HG03103 (cell line): ENCODE data around the gene GIT2.
"Not testable (repeated sequence)": the region's sequence is repeated elsewhere in the genome, so short reads cannot be mapped to it uniquely, and the experiment has no call there.

ENCODE experiments used
- ATAC-seq: cut with Tn5 transposase; IDR thresholded peaks from one replicate; pipeline ENCODE4 v1.9.1; 2021; ENCODE audit warnings: low read depth; ENCODE audit not compliant: unreplicated experiment

GIT2 gene

DNA sequence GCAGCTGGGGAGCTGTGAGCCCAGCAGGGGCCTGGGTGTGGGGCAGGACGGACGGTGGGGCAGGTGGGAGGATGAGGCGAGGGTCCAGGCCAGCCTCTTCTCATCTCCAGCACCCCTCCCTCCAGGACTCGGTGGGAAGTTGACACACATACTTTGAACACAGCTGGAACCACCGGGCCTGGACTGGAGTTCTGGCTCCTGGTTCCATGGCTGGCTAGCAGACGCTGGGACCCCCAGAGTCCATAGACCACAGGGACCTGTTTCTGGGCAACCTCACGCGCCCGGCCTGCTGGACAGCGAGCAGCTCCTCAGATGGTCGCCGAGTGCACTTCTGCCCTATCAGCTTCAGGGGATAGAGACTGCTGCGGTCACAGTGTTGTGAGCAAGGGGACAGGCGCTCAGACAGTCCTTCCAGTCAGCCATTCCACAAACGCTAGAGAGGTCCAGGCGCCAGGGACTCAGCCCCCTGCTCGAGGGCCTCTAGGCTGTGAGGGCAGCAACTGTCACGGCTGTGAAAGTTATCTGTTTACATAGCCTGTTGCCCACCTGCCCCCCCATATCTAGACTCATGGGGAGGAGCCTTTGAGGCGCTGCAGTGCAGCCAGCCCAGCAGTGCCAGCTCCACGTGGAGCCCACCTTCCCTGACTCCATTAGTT is 70.9 kb downstream of the GIT2 start:
- no peak for ATAC-seq

DNA sequence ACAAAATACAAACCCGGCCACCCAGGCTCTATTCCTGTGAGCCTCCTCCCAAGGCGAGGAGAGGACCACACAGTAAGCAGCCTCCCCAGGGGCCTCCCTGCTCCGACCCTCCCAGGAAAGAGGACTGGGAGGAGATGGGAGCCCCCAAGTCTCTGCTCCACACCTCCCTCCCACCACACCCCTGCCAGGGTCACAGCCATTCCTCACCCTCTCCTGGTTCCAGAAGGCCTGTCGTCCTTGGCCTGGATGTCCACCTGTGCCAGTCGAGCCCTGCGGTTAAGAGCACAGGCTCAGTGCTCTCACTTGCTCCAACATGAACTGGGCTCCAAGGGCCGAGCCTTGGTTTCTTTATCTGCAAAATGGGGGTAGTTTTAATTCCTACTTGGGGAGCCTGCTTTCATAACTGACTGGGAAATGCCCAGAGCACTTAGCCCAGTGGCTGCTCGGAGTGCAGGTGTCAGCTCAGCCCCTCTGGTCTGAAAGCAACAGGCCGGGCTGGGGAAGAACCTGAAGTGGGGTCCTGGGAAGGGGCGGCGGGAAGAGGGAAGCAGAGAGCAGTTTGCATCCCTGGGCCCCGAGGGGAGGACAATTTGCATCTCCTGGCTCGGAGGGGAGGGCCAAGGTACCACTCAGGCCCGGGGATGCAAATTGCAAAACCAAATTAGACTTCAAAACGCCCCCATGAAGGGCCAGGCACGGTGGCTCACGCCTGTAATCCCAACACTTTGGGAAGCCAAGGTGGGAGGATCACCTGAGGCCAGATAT is 72.5 kb downstream of the GIT2 start:
- ATAC-seq = no peak

DNA sequence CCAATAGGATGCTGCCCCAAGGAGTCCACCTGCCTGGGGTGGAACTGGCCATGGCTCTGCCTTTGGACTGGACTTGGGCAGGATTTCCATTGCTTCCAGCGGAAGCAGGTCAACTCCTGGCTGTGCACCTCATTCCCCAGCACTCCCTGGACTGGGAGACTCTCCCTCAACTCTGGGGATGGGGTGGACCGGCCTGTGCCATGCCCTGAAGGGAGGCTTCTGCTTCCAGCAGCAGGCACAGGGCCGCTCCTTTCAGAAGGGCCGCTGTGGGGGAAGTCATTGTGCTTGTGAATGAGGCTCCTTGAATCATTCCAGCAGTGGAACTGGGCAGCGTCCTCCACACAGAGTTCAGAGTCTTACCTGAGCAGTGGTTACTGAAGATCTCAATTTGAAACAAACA is 73.1 kb downstream of the GIT2 start:
- ATAC-seq = no peak

DNA sequence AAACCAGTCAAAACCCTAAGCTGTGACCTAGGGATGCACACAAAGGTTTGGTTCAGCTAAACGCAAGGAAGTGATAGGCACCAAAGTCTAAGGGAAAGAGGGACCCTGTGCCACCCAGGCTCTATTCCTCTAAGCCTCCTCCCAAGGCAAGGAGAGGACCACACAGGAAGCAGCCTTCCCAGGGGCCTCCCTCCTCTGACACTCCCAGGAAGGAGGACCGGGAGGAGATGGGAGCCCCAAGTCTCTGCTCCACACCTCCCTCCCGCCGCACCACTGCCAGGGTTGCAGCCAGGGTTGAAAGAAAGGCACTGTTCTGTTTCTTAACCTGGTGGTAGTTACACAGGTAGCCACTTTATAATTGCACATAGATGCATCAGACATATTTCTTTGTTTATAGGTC is 74.2 kb downstream of the GIT2 start:
- ATAC-seq = no peak

DNA sequence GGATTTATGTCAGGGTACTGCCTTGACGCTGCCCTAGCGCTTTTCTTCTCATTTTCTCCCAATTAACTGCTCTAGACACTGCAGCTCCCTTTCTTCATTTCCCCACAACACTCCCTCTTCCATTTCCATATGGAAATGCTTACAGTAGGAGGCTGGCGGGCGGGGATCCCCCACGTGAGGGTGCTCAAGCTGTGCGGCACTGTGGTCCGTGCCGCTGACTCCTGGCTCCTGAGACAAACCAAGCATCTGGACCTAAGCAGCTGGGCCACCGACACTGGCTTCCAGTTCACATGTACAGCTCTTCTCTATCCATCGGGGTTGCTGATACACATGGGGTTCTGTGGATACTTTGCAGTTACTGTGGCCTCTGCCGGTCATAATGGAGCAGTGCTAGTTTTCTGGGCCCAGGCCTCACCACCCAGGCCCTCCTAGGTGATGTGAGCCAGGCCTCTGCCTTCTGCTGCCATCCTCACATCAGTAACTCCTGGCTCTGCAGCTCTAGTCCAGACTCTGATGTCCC is 75.8 kb downstream of the GIT2 start:
- ATAC-seq = no peak

DNA sequence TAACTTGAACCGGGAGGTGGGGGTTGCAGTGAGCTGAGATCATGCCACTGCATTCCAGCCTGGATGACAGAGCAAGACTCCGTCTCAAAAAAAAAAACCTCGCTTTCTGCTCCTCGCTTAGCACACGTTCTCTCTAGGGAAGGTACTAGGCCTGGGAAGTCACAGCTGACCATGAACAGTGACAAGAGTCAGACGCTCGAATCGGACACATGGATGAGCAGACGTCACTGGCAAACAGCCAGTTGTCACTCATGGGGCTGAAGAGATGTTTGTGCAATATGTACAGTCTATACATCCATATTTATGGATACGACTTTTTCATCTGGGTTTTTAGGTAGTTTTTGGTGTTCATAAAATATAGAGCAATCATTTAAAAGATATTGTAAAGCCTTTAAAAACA is 76.7 kb downstream of the GIT2 start:
- no peak for ATAC-seq

DNA sequence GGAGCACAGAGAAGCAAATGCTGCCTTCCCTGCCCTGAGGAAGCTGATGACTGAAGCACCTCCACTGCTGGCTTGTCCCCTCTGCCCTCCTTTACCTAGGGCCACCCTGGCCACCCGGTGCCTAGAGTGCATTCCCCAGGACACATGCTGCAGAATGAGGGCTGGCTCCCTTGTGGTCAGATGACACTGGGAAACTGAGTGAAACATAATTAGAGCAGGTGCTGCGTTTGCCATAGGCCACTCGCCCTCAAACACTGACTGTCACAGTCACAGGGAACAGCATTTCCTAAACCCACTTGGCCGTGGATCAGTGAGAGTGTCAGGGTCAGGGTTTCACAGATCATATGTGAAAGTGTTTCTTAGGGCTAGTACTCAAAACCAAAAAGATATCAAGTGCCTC is 80.1 kb downstream of the GIT2 start:
- ATAC-seq = no peak

DNA sequence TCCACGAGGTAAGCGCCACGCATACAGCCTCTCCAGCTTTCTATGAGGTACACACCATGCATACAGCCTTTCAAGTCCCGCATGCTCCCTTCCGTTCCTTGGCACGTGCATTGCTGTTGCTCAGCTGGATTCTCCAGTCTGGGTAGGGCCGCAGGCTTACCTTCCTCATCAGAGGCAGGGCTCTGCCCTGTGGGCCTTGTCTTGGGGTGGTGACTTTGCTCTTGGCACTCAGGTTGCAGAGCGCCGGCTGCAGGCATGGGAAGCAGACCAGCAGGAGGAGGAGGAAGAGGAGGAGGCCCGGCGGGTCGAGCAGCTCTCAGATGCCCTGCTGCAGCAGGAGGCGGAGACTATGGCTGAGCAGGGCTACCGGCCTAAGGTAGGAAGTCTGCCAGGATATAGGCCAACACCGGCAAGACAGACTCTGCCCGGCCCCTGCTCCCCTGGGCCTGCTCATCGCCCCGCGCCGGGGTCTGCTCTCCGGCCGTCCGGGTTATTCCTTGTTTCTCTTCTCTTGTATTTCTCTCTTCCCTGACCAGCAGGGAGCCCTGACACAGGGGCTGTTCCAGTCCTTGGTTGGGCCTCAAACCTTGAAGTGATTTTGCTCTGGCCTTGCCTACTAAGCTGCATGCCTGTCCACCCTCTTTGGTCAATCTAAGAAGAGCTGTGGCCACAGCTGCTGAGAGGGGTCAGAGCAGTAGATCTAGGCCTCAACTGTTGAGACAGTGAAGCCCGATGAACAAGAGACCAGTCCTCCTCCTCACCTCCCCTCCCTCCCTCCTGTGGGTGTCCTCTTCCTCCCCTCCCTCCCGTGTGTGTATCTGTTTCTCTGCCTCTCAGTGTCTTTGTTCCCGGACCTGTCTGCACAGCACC is 80.8 kb downstream of the GIT2 start:
- ATAC-seq = no peak

DNA sequence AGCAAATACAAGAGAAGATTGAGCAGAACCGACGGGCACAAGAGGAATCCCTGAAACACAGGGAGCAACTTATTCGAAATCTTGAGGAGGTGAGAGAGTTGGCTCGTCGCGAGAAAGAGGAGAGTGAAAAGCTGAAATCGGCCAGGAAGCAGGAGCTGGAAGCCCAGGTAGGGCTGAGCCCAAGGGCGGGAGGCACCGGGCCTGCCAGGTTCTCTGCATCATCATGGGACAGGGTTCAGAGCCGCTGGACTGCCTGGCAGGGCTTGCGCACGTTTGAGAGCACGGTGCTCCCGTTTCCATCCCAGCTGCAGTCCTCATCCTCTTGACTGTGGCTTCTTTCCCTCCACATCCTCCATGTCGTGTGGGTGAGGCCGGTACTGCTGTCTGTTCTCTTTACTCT is 81.7 kb downstream of the GIT2 start:
- no peak for ATAC-seq

DNA sequence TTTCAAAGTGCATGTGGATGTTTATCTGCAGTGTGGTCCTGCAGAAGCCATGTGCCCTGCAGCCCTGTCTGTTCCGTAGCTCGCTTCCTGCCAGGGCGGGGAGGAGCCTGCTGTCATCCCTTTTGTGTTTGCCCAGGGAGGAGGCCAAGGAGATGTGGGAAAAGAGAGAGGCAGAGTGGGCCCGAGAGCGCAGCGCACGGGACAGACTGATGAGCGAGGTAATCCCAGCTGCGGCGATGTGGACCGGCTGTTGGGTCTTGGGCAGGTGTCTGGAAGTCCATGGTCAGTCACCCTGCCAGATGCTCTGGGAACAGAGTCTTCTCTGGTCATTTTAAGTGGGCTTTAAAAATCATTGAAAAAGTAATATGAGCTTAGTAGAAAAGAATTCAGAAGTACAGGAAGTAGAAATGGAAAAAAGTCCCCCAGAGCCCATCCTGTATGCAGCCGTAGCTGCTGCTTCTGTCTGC is 83.3 kb downstream of the GIT2 start:
- ATAC-seq = no peak

DNA sequence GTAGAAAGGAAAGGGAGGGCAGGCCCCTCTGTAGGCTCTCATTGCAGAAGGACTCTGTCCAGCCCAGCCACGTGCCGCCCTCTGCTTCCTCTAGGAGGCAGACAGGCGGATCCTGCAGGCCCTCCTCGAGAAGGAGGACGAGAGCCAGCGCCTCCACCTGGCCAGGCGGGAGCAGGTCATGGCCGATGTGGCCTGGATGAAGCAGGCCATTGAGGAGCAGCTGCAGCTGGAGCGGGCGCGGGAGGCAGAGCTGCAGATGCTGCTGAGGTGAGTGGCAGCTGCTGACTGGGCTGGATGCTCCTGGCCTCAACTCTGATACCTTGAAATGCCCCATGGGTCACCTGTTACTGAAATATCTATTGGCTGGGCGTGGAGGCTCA is 85.2 kb downstream of the GIT2 start:
- ATAC-seq = no peak

DNA sequence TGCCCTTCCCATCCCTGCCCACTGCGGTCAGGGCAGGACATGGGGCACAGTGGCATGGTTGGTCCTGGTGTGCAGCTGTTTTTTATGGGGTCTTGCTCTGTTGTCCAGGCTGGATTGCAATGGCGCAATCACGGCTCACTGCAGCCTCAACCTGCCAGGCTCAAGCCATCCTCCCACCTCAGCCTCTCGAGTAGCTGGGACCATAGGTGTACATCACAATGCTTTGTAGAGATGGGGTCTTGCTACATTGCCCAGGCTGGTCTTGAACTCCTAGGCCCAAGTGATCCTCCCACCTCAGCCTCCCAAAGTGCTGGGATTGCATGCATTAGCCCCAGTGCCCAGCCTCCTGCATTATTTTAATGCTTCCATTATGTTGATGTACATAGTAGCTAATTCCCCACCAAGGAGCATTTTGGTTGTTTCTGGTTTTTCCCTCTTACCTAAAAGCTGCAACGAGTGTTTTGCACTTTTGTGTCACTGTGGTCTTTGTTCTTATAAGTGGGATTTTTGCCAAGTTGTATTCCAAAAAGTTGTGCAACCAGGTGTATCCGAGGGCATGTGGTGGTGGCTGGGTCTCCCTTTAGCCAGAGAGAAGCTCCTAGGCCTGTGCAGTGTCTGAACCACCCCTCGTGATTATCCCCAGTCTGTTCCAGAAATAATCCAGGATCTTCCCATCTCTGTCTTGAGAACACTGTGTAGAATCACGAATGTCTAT is 85.8 kb downstream of the GIT2 start:
- no peak for ATAC-seq

DNA sequence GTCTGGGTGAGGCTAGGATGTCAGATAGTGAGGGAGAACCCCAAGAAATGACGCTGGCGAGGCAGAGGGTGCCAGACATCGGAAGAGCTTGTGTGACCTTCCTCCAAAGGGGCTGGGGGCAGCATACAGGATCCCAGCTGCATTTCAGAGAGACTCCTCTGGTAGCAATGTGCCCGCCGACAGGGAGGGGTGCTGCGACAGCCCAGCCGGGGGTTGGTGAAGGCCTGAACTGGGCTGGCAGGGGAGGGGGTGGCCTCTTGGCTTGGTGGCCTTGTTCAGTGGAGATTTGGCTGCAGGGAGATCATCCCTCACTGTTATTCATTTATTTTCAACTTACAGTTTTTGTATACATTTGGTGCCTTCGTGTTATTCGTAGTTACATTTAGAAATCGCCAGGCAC is 90.9 kb downstream of the GIT2 start:
- no peak for ATAC-seq

DNA sequence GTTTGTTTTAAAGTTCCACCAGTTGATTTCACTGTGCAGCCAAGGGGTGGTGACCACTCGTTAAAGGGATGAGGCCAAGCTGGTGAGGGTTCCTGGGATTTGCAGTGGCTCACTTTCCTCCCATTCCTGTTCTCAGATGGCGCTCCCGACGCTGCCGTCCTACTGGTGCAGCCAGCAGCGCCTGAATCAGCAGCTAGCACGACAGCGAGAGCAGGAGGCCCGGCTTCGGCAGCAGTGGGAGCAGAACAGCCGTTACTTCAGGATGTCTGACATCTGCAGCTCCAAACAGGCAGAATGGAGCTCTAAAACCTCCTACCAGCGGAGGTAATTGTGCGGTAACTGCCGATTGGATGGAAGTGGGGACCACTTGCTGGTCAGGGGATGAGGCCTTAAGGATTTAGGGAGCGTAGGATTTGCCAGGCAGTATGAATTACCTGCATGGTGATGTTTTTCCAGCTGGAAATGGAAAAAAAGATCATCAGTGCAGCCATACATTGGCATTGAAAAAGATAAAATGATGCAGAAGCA is 93.2 kb downstream of the GIT2 start:
- ATAC-seq = no peak

DNA sequence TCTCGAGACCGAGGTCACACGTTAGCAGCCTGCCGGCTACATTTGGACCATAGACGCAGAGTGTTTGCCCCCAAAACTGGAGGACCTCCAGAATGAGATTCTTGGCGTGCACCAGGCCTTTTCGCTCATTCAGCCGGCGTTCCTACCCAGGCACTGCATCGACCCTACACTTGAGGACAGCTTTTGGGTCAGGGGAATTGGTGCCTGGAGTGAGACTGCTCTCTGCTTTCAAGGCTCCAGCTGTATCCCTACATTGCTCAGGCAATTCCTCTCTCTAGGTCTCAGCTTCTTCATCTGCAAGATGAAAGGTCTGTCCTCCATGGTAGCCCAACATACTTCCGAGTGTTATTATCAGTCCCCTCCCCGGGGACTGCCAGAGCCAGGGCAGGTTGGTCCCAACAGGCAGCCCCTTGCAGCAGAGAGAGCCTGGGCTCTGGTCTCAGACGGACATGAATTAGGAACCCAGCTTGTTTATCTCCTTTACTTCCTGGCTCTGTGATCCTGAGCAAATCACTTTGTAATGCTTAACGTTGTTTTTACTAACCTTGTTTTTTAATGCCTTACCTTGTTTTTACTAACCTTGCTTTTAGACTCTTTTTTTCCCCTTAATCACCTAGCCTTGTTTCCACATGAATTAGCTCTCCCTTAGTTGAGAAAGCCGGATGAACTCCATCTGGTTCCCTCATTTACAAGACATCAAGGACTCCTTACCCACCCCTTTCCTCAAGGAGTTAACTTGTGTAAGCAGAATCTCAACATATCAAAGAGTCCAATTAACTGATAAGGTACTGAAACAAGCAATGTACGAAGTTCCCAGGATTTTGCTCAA is 95.2 kb downstream of the GIT2 start:
- peak; percentile 13 for ATAC-seq

DNA sequence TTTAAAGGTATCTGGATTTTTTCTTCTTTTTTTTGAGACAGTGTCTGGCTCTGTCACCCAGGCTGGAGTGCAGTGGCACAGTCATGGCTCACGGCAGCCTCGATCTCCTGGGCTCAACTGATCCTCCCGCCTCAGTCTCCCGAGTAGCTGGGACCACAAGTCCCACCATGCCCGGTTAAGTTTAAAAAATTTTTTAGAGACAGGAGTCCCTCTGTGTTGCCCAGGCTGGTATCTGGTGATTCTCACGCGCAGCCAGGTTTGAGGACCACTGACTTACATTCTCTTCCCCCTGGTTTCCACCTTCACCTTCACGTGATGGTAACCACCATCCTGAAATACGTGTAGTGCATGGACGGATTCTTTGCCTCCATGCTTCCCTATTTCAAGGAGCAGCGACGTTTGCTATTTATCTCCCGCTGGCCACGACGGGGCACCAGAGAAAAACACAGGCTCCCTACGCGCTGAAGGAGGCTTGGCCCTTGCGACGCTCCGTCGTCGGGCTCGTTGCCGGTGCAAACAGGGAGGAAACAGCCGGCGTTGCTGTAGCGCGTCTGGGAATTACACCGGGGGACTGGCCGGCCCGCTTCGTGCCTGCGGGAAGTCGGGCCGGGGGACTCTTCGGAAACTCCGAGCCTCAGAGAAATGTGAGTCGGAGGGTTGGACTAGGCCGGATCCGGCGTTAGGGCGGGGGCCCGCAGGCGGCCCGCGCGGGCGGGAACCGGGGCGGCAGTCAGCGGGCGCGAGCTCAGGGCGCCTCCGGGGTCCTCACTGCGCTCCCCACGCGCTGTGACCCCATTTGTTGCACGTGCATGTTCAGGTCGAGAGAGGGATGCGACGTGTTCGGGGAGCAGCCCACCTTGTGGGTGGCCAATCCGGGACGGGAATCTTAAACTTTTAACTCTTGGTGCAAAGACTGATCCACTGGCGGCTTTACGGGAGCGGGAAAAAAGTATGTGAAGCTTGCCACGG is 96.1 kb downstream of the GIT2 start, which contains the start of gene TCHP:
TSS of gene TCHP (plus strand) at position 492 of the 969 bp plus-strand sequence. CDS start 2,753 bp downstream, outside the sequence.
- peak; percentile 64 for ATAC-seq

DNA sequence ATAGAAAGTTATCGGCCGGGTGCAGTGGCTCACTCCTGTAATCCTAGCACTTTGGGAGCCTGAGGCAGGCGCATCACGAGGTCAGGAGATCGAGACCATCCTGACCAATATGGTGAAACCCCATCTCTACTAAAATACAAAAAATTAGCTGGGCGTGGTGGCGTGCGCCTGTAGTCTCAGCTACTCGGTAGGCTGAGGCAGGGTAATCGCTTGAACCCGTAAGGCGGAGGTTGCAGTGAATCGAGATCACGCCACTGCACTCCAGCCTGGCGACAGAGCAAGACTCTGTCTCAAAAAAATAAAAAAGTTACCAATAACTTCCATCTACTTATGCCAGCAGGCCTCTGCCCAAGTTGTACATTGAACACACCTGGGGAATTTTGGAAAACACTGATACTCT is 96.8 kb downstream of the GIT2 start:
- not testable (repeated sequence) for ATAC-seq

DNA sequence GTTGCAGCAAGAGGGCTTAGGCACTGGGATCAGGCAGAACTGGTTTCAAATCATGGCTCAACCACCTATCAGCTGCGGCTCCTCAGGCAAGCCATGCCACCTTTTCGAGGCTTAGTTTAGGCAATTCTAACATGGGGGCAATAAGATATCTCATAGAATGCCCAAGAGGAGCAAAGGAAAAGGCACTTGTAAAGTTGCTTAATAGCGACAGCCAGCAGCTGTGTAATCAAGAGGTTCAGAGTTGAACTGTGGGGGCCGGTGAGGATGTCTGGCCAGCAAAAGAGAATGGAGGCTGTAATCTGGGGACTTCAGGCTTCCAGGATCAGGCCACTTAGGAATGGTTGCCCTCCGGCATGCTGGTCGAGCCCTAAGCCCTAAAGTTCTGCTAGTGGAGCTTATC is 99.1 kb downstream of the GIT2 start:
- ATAC-seq = no peak
